GM21529 (cell line): Measurements from ENCODE around the gene FN3K.
A peak's percentile ranks its signal among the peaks of the same experiment; 100 is the strongest.
"Not testable (repeated sequence)": the region's sequence is repeated elsewhere in the genome, so short reads cannot be mapped to it uniquely, and the experiment has no call there.

Experiments
- ATAC-seq: cut with Tn5 transposase; IDR thresholded peaks from one replicate; pipeline ENCODE4 v1.9.1; 2021; ENCODE audit not compliant: unreplicated experiment

Gene FN3K

DNA sequence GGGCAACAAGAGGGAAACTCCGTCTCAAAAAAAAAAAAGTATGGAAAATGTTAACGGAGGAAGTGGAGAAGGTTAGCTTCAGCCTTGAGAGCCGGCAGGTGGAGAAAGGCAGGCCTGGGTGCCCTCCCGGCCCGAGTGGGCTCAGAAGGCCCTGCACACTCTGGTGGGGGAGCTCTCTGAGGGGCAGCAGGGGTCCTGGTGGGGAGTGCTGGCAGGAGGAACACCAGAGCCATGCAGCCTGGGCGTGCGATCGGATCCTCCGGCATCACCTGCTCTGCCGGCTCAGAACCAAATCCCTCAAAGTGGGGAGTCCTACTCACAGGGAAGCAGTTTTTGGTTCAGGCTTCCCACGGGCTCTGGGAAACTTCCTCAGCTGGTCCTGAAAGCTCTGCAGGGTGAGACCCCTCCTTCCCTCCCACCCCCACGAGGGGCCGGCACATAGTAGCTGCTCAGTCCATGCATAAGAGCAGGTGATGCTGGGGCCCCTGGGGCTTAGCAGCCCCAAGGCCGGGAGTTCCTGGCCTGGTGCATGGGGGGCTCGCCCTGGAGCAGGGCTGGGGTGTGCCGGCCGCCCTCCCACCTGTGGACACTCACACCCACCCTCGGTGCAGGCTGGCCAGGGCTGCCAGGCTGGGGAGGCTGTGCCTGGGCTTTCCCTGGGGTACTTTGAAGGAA lies 1.2 kb downstream of the FN3K start:
- no peak for ATAC-seq

DNA sequence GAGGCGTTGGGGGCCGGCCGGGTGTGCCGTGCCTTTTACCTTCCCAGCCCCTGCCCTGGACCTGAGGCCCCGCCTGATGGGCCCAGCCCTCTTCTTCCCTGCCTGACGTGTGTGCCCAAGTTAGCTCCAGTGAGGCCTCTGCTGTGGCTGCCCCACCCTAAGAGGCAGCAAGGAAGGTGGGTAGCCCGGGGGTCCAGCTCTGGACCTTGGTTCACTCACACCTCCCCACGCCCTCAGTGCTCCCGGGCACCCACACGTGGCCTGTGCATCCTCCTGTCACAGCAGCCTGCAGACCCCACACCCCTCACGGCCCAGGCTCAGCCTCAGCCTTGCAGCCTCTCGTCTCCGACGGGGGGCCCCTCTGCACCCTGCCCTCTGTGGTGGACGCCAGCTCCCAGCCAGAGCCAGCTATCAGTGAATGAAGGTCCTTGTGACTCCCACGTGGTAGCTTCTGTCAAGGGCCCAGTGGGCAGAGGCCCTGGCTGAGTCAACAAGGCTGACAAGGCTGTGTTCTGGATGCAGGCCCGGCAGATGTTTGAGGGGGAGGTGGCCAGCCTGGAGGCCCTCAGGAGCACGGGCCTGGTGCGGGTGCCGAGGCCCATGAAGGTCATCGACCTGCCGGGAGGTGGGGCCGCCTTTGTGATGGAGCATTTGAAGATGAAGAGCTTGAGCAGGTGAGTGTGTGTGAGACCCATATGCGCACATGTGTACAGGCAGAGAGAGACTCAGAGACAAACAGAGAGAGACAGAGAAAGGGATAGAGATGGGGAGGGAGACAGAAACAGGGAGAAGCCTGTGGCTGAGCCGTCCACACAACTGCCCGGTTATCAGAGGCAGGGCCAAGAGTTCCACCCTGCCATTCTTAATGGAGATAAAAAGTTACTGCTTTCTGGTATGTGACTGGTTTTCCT lies 2.8 kb downstream of the FN3K start:
- no peak for ATAC-seq

DNA sequence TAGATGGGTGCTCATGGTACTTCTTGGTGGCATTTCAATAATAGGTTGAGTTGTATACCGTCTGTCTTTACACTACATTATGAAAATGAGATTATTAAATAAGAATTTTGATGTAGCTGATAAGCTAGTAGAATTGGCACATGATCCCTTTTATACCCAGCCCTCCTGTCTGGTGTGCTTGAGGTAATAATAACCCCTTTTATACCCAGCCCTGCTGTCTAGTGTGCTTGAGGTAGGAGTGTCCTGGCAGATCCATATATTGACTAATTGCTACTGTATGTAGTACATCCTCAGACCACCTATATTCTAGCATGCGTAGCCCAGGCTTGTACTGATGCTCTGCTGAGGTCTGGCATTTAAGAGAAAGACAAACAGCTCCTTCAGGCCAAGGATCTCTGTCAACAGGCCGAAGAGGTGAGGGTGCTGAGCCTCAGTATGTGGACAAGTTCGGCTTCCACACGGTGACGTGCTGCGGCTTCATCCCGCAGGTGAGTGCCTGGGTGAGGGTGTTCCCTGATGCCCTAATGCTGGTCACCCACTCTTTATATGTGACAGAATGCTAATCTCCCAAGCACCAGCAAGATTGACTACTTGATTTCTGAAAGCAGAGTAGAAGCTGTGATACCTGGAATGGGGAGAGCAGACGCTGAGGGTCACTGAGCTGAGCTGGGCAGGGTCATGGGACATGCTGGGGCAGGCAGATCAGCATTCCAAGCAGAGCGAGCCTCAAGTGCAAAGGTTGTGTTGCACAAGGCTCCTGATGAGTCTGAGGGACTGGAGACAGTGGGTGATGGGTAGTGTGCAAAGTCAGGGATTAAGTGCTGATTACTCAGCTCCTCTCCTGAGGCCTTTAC lies 5.7 kb downstream of the FN3K start:
- no peak for ATAC-seq

DNA sequence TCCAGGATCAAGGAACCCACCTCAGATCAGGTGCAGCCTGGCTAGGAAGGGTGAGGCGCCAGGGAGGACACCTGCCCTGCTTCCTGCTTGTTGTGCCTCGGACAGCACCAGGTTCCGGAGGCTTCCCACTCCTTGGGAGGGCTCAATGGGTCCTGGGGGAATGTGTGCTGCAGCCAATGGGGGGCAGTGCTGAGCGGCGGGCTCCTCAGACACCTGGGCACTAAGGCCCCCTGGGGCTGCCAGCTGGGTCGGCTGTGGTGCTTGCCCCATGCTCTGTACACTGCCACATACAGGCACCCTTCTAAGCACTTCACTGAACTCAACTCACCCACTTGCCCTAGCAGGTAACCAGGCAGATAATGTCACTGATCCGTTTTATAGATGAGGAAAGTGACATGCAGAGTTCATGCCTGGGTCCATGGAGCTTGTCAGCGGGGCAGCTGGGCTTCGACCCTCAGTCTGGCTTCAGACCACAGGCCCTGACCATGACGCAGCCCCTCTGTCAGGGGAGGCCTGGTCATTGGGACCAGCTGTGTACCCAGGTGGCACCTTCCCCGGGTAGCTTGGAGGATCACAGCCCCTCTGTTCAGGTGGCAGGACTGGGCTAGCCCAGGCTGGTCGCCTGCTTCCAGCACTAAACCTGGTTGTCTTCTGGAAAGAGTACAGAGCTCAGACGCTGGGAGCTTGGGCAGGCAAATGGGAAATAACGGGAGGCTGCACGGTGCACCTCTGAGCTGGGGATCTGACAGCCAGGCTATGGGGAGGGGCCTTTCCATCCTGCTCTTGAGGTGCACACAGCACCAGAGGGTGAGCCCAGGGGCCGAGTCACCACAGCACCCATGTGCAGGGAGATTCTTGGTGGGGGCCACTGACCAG lies 8.2 kb downstream of the FN3K start:
- ATAC-seq: no peak

DNA sequence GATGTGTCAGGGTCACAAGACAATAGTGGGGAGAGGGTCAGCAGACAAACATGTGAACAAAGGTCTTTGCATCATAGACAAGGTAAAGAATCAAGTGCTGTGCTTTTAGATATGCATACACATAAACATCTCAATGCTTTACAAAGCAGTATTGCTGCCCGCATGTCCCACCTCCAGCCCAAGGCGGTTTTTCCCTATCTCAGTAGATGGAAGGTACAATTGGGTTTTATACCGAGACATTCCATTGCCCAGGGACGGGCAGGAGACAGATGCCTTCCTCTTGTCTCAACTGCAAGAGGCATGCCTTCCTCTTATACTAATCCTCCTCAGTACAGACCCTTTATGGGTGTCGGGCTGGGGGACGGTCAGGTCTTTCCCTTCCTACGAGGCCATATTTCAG lies 9.3 kb downstream of the FN3K start:
- ATAC-seq: not testable (repeated sequence)

DNA sequence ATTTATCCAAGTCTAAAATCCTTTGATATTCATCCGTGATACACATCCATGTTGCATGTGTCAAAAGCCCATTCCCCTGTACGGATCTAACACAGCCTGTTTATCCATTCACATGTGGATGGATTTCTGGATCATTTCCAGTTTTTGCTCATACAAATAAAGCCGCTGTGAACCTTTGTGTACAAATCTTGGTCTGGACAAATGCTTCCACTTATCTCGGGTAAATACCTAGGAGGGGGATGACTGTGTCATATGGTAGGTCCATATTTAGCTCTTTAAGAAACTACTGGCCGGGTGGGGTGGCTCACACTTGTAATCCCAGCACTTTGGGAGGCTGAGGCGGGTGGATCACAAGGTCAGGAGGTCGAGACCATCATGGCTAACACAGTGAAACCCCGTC lies 10.1 kb downstream of the FN3K start:
- ATAC-seq: no peak

DNA sequence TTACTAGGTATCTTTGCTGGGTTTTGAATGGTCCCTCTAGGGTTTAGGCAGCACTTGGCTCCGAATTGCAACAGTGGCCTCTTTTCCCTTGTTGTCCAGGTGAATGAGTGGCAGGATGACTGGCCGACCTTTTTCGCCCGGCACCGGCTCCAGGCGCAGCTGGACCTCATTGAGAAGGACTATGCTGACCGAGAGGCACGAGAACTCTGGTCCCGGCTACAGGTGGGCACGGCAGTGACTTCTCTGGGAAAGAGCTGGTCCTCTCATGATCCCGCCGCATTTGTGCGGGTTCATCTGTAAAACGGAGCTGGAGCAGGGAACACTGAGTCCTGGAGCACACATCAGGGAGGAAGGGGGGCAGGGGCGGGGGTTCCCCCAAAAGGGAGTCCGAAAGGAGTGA lies 13.3 kb downstream of the FN3K start:
- no peak for ATAC-seq

DNA sequence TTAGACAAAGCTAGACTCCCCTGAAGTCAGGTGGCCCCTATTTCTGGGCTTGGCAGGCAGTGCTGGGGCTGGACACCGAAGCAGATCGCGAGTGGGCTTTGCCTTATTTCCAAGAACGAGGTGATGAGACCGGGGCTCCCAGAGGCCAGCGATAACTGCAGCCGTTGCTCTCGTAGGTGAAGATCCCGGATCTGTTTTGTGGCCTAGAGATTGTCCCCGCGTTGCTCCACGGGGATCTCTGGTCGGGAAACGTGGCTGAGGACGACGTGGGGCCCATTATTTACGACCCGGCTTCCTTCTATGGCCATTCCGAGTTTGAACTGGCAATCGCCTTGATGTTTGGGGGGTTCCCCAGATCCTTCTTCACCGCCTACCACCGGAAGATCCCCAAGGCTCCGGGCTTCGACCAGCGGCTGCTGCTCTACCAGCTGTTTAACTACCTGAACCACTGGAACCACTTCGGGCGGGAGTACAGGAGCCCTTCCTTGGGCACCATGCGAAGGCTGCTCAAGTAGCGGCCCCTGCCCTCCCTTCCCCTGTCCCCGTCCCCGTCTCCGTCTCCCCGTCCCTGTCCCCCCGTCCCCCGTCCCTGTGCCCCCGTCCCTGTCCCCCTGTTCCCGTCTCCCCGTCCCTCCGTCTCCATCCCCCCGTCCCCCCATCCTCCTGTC lies 15.0 kb downstream of the FN3K start:
- ATAC-seq: no peak

DNA sequence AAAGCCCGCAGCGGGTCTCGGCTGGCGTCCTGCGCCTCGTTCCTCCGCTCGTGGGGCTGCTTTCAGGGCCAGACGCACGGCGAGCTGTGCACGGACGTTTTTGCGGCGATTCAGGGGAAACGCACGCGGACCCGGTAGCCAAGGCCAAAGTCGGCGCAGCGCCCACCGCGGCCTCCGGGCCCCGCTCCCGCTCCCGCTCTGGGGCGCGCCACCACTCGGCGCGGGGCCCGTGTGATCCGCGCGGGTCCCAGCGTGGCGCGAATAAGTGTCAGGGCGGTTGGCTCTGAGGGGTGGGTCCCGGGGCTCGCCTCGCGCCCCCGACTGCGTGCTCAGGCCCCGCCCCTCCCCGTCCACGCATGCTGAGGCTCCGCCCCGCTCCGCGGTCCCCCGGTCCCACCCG lies 15.8 kb downstream of the FN3K start:
- ATAC-seq: peak; percentile 30

DNA sequence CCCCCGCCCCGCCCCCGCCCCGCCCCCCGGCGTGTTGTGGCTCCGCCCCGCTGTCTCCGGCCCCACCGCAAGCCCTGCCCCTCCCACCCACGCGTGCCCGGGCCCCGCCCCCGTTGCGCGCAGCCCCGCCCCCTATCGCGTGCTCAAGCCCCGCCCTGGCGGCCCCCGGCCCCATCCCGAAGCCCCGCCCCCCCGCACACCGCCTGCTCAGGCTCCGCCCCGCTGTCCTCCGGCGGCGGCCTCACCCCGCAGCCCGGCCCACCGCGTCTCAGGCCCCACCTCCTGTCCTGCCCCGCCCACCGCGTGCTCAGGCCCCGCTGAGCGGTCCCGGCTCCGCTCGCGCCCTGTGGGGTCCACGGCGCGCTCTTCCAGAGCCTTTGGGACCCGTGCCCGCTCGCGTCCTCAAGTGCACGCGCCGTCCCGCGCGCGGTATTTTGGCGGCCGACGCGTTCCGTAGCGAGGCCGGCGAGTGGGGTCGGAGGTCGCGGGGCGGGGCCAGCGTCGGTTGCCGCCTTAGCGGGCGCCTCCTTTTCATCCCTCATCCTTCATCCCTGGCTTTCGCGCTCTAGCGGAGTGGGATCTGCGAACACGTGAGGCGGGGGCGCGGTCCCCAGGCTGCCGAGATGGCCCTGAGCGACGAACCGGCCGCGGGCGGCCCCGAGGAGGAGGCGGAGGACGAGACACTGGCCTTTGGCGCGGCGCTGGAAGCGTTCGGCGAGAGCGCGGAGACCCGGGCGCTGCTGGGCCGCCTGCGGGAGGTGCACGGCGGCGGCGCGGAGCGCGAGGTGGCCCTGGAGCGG lies 16.4 kb downstream of the FN3K start, which contains the start of gene TBCD:
Gene TBCD (plus strand): TSS at position 495 of the 800 bp plus-strand sequence. CDS start 129 bp downstream, at position 624.
- peak; percentile 73 for ATAC-seq

DNA sequence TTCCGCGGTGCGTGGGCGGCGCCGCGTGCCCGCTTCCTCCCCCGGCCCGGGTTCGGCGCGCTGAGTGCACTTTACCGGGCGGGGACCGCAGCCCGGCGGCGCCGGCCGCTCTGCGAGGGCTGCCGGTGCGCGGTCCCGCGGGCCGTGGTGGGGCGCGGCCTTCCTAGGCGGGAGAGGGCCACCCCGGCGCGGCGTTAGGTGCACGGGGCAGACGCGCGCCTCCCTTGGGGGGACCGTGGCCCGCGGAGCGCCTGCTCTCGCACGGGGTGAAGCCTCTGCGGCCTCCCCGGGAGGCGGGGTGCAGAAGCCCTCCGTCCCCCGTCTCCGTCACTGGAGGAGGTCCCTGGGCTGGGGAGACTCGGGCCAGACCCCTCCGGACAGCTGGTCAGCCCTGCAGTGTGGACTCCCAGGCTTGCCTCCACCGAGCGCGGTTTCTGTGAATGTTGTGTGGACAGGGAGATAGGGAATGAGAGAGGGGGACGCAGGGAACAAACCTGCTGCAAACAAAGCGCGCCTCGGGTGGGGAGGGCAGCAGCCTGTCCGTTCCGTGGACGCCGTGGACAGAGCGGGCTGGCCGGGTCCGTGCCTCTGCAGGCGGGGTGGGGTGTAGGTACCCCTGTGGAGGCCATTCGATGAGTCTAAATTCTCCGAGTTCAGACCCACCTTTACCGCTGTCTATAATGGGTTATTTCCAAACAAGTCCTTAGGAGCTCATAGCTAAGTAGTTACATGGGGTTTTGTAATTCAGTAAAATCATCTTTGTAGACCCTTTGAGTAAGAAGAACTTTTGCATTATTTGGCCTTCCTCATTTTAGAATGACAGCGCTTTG lies 17.2 kb downstream of the FN3K start:
- no peak for ATAC-seq

DNA sequence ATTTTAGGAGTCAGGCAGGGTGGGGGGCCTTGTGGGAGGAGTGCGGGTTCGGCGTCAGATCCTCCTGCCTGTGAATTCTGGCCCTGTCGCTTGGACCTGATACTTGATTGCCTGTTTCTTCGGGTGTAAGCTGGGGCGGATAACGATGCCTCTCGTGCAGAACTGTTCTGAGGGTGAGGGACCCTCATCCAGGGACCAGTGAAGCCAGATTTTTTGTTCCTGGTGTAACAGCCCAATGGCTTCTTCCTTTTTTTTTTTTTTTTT lies 17.7 kb downstream of the FN3K start:
- no peak for ATAC-seq

DNA sequence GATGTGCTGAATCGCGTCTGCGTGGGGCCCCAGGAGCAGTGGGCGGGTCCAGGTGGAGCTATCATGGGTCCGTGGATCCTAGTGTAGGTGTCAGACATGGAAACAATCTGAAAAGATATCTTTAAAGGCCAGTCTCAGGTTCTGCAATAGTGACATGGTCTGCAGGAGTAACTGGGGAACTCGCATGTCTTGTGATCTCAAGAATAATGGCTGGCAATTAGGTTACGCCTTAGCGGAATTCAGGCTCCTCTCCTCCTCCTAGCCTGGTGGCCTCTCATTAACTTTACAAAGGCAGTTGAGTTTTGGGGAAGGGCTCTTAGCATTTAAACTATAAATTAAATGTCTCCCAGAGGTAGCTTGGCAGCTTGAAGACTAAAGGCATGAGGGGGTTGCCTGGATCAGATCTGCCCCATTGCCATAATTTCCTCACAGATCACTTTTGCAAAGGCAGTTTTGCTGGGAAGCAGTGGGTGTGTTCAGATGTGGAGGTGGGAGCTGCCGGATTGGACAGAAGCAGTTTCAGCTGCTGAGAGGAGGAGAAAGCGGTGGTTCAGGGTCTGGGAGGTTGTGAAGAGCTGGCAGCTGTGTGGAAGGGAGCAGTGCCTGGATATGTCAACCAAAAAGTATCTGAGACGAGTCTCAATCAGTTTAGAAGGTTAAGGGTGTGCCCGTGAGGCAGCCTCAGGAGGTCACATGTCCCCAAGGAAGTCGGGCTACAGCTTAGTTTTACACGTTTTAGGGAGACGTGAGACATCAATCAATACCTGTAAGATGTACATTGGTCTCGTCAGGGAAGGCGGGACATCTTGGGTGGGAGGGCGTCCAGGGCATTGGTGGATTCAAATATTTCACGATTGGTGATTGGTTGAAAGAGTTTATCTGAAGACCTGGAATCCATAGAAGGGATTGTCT lies 19.1 kb downstream of the FN3K start:
- ATAC-seq: no peak

DNA sequence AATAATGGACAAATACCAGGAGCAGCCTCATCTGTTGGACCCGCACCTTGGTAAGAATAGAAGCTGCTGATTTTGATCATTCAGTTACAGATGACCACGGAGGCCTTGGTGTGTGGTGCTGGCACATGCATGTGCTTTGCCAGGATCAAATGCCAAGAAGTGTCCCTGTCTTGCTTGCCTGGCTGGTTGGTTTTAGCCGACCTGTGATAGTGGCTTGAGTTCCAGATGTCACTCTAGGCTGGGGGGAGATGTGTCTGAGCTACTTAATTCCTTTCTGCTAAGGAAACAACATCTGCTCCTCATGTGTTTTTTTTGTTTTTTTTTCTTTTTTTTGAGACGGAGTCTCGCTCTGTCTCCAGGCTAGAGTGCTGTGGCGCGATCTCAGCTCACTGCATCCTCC lies 20.8 kb downstream of the FN3K start:
- no peak for ATAC-seq

DNA sequence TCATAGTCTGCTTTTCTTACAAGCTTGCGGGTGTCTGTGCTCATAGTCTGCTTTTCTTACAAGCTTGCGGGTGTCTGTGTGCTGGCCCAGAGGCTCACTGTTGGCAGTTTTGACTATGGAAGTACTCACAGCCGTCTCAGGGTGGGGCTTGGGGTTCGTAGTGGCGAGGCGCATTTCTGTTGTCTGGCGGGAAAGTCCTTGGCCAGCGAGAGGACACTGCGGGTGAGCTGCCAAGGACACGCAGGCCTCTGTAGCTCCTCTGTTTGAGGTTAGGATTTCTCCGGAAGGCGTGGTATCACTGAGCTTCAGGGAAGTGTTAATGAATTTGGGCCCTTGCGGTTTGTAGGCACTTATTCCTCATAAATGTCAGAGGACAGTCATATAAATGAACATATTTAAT lies 30.0 kb downstream of the FN3K start:
- no peak for ATAC-seq

DNA sequence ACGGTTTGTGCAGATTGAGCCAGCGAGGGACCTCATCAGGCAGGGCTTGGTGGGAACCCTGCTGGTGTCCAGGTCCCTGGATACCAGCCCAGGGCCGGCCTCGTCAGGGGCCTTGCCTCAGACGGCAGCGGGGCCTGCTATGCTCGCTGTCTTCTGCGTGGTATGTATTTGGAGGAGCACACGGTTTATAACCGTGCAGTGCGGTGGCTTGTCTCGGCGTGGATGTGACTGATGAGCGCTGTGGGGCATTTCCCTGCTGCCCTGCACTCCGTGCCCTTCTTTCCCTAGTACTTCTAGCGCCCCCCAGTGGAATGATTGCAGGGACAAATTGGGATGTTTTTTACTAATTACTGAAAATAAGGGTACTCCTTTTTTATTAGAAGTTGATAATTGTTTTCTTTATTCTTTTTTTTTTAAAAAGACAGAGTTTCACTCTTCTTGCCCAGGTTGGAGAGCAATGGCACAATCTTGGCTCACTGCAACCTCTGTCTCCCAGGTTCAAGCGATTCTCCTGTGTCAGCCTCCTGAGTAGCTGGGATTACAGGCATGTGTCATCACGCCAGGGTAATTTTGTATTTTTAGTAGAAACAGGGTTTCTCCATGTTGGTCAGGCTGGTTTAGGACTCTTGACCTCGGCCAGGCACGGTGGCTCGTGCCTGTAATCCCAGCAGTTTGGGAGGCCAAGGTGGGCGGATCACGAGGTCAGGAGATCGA lies 31.8 kb downstream of the FN3K start:
- no peak for ATAC-seq

DNA sequence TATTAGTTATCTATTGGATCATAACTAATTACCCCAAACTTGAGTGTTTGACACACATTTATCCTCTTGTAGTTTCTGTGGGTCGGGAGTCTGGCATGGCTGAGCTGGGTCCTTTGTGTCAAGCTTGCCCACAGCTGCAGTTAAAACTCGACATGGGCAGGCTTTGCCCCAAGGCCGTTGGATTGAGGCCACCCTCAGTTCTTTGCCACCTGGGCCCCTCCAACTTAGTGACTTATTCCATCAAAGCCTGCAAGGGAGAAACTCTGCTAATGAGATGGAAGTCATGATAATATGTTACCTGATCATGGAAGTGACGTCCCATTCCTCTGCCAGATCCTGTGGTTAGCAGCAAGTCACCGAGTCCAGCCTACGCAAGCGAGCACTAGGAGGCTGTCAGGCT lies 33.6 kb downstream of the FN3K start:
- no peak for ATAC-seq
